Suppressor macrophage treated with lipopolysaccharide for 4 hours (primary cell): ENCODE data around the gene MFNG.

Experiments
- DNase-seq: peaks from one replicate; pipeline ENCODE4 v3.0.0-alpha.2; 2020

The MFNG gene

GRCh38 chr22:37420686-37421467 lies 65.3 kb downstream of the MFNG start:
- peak; percentile 73 for DNase-seq

GRCh38 chr22:37419969-37420685 lies 66.1 kb downstream of the MFNG start:
- no peak for DNase-seq

GRCh38 chr22:37419370-37419968 lies 66.7 kb downstream of the MFNG start:
- DNase-seq, result no peak
